GM19324 (cell line): ENCODE data around the gene COX11.

Source experiments
- ATAC-seq: cut with Tn5 transposase; IDR thresholded peaks from one replicate; pipeline ENCODE4 v1.9.1; 2021; ENCODE audit warnings: mild to moderate bottlenecking, moderate library complexity; ENCODE audit not compliant: unreplicated experiment, low FRiP score

The COX11 gene

DNA sequence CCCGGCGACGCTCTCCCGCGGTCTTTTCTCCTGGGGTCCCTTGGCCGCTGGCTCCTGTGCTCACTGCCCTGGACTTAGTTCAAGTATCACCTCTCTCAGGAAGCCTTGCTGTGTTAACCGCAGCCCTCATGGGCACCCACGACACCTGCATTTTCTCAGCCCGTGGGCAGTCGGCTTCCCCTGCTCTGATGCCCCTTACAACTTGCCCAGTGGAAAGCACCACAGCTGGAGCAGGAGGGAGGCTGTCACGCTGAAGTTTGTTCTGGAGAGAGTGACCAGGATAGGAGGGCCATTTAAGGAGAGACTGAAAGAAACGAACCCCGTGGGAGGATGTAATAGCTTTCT, 506 bp upstream of the COX11 start:
- peak; percentile 36 for ATAC-seq

DNA sequence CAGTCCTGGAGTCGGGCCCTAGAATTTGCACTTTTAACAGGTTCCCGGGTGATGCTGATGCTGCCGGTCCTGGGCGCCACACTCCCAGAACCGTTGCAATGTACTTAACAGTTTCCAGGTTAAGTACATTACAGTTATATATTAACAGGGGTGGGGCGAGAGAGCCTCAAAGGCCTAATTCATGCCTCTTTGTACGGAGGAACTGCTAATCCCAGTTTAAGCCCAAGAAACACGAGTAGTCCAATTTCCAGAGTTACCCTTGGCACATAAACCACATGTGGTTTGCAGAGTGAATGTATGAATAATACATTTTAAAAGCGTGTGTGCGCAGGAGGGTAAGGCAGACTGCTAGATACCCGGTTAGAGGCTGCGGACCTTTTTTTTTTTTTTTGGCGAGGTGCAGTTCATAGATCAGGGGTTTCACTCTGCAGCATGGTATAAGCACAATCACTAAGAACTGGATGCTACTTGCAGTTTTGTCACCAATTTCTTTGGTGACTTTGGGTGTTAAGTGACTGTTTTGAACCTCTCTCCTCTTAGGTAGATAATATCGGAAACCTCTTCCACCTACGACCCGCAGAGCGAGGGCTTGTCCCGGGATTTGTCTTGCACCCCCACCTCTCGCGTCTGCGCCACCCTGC, 713 bp downstream of the COX11 start:
- peak; percentile 22 for ATAC-seq

DNA sequence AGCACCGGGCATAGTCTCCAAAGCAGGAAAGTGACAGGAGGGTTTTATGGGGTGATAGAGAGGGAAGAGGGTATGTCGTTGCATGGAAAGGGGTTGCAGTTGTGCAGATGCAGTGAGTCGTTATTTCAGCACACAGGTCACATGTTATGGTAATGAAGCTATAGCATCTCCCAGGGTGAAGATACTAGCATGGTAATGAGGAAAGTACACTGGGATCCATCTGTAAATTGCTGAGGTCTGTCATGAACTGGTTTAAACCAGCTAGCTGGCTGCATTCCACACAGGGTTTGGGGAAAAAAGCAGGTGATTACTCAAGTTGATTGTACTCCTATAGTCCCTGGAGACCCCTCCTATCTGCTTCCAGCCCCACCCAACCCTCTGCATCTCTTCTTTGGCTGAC, 11.7 kb downstream of the COX11 start:
- ATAC-seq: no peak

DNA sequence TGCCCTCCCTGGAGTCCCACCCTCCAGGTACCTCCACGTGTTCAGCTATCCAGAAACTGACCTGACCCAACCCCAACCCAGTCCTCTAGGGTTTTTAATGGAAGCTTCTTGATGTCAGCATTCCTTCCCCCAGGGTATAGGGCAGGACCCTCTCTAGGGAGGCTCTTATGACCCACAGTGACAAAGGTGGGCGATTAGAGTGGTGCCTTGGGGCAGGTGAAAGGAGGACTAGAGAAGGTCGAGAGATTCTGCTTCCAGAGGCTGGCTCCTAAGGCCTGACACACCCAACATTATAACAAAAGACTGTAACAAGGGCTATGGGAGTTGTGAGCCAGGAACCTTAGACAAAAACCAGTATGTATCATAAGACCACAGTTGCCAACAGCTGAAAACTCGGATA, 17.2 kb downstream of the COX11 start:
- no peak for ATAC-seq

DNA sequence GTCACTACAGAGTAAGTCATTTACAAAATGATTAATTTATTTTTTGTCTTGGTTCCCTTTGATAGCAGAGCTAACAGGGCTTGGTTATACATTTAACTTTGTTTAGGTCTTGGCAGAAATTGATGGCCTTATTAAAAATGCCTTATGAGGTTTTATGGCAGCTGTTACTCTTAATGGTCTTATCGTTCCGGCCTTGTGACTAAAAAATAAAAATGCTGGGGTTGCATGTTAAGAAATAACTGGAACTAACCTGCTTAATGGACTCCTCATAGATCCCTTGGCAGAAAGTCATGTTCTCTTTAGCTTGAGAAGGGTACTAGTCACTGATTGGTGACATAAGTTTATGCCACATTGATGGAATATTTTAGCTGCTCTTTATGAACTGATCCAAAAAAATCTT, 18.3 kb downstream of the COX11 start:
- ATAC-seq: no peak

DNA sequence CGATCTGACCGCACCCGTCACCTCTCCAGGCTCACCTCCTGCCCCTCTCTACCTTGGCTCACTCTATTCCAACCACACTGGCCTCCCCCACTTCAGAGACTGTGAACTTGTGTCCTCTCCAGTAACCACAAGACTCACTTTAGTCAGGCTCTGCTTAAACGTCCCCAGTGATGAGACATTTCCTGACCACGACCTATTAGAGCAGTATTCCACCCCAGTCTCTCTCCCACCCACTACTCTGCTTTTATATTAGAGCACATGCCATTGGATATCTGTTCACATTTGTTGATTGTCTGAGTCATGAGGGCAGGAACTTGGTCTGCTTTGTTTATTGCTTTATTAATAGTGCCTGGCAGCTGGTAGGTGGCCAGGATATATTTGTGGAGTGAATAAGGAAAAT, 20.1 kb downstream of the COX11 start:
- no peak for ATAC-seq

DNA sequence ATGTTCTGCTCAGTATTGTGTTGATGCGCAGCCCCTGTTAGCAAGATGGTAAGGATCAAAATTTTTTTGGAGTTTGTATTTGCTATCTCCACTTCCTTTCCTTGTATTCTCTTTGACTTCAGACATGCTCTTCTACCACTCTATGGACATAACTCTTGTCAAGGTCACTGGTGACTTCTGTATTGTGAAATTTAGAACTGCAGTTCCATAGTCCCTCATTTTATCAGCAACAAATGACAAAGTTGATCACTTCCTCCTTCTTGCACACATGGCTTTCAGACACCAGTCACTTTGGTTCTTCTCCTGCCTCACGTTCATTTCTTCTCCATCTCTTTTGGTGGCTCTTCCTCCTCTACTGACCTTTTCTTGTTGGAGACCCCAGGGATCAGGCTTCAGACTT, 21.1 kb downstream of the COX11 start:
- ATAC-seq: no peak

DNA sequence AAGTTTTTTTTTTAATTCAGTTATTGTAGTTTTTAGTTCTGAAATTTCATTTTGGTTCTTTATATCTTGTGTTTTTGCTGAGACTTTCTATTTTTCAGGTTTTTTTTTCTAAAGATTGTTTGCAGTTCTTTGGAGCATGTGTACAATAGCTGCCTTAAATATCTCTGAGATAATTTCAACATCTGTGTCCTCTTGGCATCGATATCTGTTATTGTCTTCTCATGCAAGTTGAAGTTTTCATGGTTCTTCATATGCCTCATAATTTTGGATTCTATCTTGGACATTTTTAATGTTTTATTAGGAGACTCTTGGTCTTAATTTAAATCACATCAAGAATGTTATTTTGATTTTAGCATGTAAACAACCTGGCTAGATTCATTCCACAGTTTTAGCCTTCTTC, 22.8 kb downstream of the COX11 start:
- ATAC-seq: no peak

DNA sequence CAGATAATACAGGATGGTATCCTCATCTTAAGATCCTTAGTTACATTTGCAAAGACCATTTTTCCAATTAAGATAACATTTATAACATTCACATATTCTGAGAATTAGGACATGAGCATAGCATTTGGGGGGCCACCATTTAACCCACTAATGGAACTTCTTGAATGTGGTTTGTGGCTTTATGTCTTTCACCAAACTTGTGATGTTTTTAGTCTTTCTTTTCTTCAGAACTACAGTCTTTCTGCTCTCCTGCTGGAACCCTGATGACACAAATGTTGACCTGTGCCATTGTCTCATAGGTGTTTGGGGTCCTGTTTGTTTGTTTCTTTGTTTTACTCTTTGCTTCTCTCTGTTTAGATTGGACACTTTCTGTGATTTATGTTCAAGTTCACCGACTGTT, 23.2 kb downstream of the COX11 start:
- no peak for ATAC-seq

DNA sequence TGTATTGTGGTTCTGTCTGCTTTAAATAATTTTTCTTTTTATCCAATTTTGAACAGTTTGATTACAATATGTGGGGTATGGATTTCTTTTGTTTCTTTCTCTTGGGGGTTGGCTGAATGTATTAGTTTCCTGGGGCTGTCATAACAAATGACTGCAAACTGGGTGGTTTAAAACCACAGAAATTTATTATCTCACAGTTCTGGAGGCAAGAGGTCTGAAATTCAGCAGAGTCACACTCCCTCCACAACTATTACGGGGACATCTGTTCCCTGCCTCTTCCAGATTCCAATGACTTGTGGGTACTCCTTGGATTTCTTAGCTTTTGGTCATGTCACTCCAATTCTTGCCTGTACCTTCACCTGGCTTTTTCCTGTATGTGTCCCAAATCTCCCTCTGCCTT, 23.7 kb downstream of the COX11 start:
- ATAC-seq: no peak

DNA sequence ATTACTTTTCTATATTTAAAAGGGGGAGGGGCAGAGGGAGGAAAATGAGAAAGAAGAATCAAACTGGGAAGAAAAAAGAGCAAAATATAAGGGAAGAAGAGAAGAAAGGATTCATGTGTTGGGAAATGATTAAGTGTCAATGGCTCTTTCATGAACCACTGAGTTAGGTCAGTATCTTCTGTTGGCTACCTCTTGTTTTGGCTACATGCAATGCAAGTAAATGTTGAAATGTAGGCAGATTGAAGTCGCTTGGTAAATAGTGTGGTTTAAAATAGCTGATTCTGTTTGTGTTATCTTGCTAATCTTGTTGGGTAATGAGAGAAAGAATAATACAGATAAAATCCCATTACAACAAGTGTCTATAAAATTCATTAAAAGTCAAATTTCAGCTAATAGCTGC, 27.2 kb downstream of the COX11 start:
- no peak for ATAC-seq

DNA sequence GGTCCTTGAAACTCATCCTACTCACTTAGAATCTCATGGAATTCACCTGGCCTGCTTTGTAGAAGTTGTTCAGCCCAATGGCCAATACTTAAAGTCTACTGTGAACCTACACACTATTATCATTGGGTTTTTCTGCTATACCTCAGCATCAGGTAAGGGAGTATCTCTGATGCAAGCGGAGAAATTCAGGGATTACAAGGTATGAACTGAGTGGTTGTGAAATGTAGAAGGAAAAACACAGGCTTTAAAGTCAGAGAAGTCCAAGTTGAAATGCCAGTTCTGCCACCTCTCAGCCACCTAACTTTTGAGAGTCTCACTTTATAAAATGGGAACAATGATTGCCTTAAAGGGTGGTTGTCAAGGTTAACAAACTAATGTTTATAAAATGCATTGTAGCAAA, 31.0 kb downstream of the COX11 start:
- no peak for ATAC-seq

DNA sequence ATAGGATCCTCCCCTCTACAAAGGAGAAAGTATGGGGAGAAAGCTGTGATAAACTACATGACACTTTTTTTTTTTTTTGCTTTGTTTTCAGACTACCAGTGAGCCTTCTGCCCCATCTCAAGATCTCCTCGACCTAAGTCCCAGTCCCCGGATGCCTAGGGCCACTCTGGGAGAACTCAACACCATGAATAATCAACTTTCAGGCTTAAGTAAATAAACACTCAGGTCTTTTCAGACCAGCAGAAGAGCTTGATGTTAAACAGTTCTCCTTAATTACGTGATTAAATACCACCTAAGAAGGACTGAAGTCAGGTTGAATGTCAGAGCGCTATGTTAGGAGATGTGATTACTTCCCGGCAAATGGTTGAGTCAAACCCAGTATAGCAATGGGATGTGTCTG, 31.4 kb downstream of the COX11 start:
- ATAC-seq: no peak

DNA sequence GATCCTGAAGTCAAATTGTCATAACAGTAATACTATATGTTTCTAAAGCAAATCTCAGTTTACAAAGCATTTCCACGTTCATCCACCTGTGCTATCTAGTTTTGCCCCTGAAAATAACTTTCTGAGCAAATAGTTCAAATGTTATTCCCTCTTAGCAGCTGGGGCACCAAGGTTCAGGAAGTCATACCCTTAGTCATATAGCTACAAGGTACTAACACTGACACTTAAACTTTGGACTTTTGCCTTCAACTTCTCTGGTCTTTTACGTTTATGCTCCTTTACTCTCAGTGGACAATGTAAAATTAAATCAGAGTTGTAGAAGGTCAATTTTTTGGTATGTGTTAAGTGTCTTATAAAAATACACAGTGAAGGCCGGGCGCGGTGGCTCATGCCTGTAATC, 33.0 kb downstream of the COX11 start:
- no peak for ATAC-seq

DNA sequence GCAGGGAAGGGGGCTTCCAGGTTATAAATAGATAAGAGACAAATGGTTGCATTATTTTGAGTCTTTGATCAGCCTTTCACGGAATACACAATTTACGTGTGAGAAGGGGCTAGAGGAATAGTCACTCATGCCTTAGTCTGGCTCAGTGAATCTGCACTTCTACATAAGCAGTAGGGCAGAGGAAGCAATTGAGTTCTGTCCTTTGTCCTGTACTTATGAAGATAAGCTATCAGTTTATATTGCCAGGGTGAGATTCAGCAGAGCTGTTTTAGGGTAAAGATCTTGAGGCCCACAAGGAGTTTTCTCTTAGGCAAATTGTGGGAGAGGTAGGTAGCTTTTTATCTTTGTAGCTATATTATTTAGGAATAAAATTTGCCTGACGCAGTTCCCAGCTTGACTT, 34.5 kb downstream of the COX11 start:
- ATAC-seq: no peak

DNA sequence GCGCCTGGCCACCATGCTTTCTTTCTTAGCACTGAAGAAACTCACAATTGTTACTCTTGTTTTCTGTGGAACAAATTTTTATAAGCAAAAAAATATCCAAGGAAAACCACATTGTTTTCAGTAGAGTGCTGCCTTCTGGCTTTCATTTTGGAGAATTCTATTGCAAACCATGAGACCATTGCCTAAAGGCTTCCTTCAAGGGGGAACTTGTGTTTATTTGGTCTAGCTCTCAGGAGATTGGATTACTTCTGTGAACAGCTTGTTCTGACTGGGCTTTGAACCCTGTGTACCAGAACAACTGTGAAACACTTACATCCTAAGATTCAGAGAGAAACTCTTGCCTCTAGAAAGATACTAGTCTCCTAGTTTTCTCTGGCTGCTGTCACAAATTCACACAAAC, 35.7 kb downstream of the COX11 start:
- ATAC-seq: no peak

DNA sequence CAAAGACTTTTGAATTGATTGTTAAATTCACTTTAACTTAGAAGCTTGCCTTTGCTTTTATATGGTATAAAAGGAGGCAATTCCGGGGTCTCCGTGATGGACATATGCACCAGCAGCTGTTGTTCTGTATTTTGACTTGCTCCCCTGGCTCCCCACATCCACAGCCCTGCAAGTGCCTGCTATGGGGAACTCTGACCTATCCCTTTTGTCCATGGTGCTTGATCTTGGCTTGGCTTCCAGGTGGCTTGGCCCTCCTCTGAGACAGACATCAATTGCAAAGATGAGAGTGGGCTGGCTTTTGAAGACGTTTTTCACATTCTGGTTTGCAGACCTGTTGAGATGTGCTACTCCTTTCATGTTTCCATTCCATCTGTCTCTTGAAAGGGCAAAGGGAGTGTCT, 40.9 kb downstream of the COX11 start:
- ATAC-seq: no peak

DNA sequence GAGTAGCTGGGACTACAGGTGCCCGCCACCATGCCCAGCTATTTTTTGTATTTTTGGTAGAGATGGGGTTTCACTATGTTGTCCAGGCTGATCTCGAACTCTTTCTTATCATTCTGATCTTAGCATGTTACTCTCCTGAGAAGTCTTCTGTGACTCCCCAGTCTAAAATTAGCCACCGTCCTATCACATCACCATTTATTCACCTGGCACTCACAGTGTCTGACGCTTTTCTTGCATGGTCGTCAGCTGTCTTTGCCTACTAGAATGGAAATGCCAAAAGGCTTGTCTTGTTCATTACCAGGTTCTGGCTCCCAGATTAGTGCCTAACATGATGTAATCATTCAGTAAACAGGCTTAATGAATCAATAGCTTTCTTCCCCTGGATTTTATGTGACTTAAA, 44.0 kb downstream of the COX11 start:
- no peak for ATAC-seq

DNA sequence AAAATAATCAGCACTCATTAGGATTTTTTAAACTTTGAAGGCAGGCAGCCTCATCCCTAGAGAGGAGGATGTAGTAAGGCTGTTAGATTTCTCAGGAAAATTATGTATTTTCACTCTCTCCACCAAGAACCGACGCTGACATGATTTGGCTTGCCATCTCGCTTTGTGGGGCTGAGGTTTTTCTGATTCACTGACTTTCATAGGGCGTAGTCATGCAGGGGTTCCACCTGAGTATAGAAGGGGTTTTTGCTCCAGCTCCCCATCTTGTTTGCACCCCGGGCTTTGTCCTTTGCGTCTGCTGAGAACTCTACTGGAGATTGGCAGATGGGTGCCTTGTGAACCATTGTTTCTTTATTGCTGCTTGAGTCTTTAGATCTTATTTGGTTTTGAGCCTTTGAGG, 47.6 kb downstream of the COX11 start:
- ATAC-seq: no peak

DNA sequence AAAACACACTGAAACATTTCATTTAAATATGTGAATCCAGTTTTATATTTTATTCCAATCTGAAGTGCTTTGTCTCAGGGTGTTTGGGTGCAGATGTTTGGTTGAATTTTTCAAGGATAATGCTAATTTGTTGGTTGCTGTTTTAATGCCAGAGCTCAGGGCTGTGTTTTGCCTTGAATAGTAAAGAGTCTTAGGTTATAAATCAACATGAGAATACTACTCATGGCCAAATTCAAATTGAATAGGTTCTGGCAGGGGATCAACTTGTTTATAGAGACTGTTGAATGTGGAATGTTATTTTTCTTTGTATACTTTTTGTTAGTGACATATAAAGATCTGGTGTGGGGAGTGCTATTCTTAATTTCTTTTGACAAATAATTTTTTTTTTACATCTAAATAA, 49.0 kb downstream of the COX11 start:
- ATAC-seq: no peak

DNA sequence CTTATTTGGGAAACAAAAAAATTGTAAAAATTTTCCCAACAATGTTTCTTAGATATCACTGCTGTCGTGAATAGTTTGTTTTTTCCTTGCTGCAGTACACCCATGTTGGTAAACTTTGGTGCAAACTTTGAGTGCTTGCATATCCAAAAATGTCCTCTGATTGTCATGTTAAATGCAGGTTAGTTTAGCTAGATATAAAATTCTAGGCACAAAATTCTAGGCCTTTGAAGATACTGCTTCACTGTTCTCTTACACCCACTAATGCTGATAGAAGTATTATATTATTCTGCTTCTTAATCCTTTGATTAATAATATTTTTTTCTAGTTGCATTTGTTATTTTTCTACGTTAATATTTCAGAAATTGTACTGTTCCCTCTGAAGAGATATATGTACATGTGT, 51.7 kb downstream of the COX11 start:
- no peak for ATAC-seq
